GM10266 (cell line): ENCODE data around the gene IGF1R.

ENCODE experiments used
- DNase-seq: peaks from one replicate; pipeline ENCODE4 v3.0.0; 2012; ENCODE audit errors: extremely low spot score
- TF ChIP-seq, protein P1 (sequence below): IDR thresholded peaks from 2 replicates; pipeline ENCODE4 v1.5.1; 2012; ENCODE audit warnings: mild to moderate bottlenecking, low read depth; ENCODE audit not compliant: control insufficient read depth, insufficient read depth; ENCODE audit errors: missing control alignments

IGF1R gene

DNA sequence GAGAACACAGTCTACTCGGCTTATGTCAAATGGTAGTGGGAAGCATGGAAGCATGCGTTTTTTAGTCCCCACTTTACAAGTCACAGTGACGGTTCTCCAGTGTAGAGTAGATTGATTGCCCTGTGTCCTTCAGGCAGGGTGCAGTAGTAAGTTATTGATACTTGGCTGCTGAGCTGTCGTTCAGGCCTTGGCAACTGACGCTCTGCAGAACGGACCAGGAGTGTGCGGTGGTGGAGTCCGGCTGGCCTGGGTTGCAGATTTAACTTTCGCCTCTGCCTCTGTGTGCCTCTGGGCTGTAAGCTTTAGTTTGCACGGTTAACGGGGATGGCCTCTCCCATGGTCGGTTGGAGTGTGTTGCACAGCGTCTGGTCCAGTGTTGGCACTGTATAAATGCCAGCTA, 58.6 kb downstream of the IGF1R start:
- TF ChIP-seq, protein P1, sequence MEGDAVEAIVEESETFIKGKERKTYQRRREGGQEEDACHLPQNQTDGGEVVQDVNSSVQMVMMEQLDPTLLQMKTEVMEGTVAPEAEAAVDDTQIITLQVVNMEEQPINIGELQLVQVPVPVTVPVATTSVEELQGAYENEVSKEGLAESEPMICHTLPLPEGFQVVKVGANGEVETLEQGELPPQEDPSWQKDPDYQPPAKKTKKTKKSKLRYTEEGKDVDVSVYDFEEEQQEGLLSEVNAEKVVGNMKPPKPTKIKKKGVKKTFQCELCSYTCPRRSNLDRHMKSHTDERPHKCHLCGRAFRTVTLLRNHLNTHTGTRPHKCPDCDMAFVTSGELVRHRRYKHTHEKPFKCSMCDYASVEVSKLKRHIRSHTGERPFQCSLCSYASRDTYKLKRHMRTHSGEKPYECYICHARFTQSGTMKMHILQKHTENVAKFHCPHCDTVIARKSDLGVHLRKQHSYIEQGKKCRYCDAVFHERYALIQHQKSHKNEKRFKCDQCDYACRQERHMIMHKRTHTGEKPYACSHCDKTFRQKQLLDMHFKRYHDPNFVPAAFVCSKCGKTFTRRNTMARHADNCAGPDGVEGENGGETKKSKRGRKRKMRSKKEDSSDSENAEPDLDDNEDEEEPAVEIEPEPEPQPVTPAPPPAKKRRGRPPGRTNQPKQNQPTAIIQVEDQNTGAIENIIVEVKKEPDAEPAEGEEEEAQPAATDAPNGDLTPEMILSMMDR: no peak
- DNase-seq: no peak

DNA sequence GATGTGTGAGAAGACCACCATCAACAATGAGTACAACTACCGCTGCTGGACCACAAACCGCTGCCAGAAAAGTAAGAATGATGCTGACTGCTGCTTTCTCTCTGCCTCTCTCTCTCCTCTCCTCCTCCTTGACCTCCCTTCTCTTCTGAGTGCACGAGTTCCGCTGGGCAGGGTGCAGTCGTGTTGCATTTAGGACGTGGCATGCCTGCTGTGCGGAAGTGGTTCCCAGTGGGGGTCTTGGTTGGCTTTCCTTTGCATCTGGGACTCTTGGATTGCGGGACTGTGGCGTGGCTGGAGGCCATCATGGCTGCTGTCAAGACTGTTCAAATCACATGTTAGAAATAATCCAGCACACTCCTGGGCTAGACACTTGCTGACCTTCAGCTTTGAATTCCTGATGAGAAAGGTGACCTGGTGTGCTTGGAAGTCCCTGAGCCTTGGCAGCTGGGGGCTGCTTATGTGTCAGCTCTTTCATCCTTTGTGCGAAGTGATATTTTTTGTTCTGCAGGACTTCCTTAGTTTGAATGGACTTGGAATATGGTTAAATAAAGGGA, 59.8 kb downstream of the IGF1R start:
- no peak for DNase-seq
- TF ChIP-seq, protein P1: no peak

DNA sequence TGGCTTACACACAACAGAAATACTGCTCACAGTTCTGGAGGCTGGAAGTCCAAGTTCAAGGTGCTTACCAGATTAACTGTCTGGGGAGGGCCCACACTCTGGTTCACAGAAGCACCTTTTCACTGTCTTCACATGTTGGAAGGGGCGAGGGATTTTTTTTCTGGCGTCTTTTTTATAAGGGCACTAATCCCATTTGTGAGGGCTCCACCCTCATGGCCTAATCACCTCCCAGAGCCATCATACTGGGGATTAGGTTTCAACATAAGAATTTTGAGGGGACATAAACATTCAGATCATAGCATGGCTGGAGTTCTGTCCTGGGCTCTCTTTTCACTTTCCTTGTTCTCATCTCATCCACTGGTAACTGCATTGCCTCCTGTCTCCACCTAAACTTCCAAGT, 63.5 kb downstream of the IGF1R start:
- DNase-seq: no peak
- TF ChIP-seq, protein P1: no peak

DNA sequence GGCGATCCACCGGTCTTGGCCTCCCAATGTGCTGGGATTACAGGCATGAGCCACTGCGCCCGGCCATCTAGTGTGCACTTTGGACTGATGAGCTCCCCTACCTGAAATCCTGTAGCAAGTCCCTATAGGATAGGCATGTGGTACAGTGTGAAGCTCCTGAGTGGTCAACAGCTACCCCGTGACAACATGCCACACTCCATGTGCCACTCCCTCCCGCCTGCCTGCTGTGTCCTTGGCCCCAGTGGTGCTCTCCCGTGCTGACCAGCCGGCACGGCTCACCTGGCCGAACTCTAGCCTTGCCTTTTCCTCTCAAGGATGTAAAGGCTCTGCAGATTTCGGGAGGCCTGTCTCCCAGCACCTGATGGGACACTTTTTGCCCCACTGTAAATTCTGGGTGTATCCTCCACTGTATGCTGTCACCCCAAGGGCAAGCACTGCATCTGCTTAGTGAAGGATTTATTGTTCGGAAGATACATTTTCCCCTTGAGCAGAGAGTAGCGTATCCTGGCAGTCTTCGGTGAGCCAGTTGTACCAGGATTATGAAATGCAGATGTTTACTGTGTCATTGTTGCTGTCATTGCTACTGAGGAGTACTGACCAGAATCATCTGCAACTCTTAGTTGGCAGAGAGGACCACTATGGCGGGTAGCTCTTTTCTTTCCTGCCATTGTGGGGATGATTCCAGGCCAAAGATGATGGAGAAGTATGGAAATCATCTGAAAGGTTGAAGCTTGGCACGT, 64.7 kb downstream of the IGF1R start:
- TF ChIP-seq, protein P1: no peak
- DNase-seq: no peak

DNA sequence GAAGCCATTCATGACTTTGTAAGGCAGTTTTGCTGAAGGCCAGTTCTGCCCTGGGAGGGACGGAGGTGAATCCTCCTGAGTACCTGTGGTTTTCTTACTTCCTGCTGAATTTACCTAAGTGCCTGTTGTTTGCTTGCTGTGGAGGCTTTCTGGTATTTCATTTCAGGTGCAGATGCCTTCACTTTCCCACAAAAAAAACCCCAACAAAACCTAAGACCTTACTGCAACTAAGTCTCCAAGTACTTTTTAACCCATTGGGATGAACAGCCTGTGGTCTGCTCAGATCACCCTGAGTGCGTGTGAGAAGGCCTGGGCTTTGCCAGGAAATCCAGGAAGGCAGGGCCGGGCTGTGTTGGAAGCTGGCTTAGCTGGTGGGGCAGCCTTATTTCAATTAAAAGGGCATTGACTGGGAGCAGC, 65.3 kb downstream of the IGF1R start:
- TF ChIP-seq, protein P1: no peak
- no peak for DNase-seq

DNA sequence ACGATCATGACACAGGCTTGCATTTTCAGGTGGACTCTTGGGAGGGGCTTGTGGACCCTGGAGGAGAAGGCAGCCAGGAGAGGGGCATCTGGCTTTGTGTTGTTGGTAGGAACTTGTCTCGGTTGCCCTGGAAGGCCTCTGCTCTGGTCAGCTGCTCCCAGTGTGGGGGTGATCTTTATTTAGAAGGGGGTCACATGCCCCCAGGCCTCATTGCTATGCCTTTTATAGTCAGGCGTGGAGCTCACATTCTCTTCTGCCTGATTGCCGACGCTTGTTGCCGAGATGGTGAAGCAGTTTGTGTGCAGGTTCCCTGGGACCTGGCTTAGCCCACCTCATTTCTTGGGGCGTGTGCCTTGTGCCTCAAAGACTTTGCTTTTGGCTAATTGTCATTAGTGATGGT, 66.6 kb downstream of the IGF1R start:
- TF ChIP-seq, protein P1: no peak
- DNase-seq: no peak

DNA sequence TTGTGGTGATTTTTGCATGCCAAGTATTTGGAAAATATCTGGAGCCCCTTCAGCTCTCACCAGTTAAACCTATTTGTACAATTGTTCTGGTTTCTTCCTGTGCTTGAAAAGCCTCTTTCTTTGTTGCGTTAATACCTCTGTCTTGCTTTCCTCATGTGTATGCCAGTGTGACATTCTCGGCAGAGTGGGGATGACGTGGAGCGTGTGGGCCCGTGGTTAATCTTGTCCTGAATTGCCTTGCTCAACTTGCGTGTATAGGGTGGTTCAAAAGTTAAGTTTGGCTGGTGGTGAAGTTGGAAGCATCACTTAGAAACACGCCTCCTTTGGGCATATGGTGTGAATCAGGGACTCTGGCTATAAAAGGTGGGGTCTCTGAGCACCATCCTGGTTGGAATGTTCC, 67.1 kb downstream of the IGF1R start:
- DNase-seq: no peak
- TF ChIP-seq, protein P1: no peak
